Memory B cell (primary cell): Measurements from ENCODE around the gene CDK14.
"Not testable (repeated sequence)": the region's sequence is repeated elsewhere in the genome, so short reads cannot be mapped to it uniquely, and the experiment has no call there.

Experiments used
- ATAC-seq: fragments of 150-1000 bp; cut with Tn5 transposase; 2 replicates; pipeline ENCODE4 v1.10.0; 2021; ENCODE audit warnings: low read depth, mild to moderate bottlenecking, moderate library complexity
- DNase-seq, 2 donors: peaks; one replicate each; pipeline ENCODE4 v3.0.0; 2022; ENCODE audit warnings: low spot score in 2 of 2
- H3K27ac Mint-ChIP-seq: one replicate; pipeline ENCODE4 v1.8.0; 2022; ENCODE audit warnings: mild to moderate bottlenecking, moderate library complexity, mixed read lengths
- H3K27me3 Mint-ChIP-seq: one replicate; pipeline ENCODE4 v1.8.0; 2022; ENCODE audit warnings: mixed read lengths
- H3K36me3 Mint-ChIP-seq: one replicate; pipeline ENCODE4 v1.8.0; 2022; ENCODE audit warnings: mild to moderate bottlenecking, mixed read lengths
- H3K4me1 Mint-ChIP-seq: one replicate; pipeline ENCODE4 v1.8.0; 2022; ENCODE audit warnings: mixed read lengths
- H3K4me3 Mint-ChIP-seq: one replicate; pipeline ENCODE4 v1.8.0; 2022; ENCODE audit warnings: mild to moderate bottlenecking, moderate library complexity, mixed read lengths
- H3K9me3 Mint-ChIP-seq: one replicate; pipeline ENCODE4 v1.8.0; 2022; ENCODE audit warnings: mixed read lengths

The CDK14 gene

DNA sequence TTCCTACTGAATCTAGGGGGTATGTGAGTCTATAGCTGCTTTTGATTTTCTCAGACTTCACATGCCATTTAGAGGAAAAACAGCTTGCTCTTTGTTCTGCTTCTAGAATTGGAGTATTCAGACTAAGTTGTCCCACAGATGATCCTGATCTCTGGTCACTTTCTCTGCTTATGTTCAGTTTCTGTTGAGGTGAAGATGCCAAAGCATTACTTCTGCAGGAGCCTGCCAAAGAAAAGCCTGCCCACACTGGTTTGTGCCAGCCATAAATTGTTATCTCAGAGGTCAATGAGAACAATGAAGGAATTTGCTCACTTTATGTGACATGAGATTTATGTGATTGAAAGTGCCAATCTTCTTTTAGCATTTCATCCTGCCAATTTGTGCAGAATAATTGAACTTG lies 163.6 kb downstream of the CDK14 start:
- Mint-ChIP-seq H3K27me3 (no peaks in the 10 kb centered on the region), H3K4me1 (peaks cover 62% of the 10 kb centered on the region), H3K36me3 (peaks cover 32% of the 10 kb centered on the region), H3K27ac (peak overlapping the region; percentile 87), H3K9me3 (peaks cover 2% of the 10 kb centered on the region), H3K4me3 (no peak overlapping the region)
- DNase-seq (no peak), ATAC-seq (no peak)

DNA sequence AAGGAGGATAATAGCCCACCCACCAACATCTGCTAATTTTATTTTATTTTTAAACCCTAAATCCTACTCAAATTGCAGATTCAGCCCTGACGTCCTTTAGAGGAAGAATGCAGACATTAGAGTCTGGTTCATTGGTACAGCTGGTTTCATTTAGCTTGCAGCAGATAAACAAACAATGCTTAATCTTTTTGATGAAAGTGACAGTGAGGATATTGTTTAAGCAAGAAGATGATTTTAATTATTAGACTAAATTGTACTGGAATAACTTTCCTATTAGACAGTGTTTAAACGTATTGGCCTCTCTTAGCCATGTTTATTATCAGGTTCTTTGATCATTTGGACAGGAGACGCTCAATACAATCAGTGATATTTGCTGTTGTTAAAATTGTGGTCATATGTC lies 164.8 kb downstream of the CDK14 start:
- H3K9me3 Mint-ChIP-seq: peaks cover 3% of the 10 kb centered on the region
- no peaks in the 10 kb centered on the region for H3K27me3 Mint-ChIP-seq
- DNase-seq (no peak), ATAC-seq (no peak)
- peak overlapping the region; percentile 32 for H3K27ac Mint-ChIP-seq
- H3K4me1 Mint-ChIP-seq: peaks cover 62% of the 10 kb centered on the region
- peaks cover 36% of the 10 kb centered on the region for H3K36me3 Mint-ChIP-seq
- H3K4me3 Mint-ChIP-seq: no peak overlapping the region

DNA sequence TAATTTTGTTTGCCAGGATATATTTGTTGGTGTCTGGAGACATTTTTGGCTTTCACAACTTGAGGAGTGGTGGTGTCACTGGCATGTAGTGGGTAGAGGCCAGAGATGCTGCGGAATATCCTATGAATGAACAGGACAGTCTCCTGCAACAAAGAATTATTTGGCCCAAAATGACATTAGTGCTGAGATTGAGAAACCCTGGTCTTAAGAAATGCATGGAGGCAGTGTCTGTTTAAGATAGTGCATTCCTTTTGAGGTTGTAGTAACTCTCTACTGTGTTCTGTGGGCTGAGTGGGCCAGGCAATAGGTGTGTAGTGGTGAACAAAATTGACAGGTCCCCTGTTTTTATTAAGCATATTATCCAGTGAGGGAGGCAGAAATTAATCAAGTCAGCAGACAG lies 165.5 kb downstream of the CDK14 start:
- Mint-ChIP-seq H3K36me3 (peaks cover 40% of the 10 kb centered on the region), H3K4me3 (no peak overlapping the region), H3K27ac (peak overlapping the region; percentile 32), H3K4me1 (peaks cover 59% of the 10 kb centered on the region), H3K9me3 (peaks cover 3% of the 10 kb centered on the region), H3K27me3 (no peaks in the 10 kb centered on the region)
- DNase-seq (no peak), ATAC-seq (no peak)

DNA sequence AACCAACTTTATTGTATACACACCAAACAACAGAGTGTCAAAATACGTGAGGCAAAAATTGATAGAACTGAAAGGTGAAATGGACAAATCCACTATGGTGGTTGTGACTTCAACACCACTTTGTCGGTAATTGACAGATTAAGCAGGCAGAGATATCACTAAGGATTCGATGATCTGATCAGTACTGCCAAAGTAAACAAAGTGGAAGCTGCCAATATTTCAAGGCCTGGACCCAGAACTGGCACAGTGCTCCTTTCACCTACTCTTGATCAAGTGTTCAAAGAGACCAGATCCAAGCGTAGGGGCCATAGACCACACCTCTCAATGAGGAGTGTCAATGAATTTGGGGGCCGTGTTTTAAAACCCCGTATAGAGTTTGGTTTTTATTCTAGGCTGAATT lies 167.0 kb downstream of the CDK14 start:
- Mint-ChIP-seq H3K9me3 (peaks cover 4% of the 10 kb centered on the region), H3K4me3 (no peak overlapping the region), H3K27ac (peak overlapping the region; percentile 32), H3K4me1 (peaks cover 57% of the 10 kb centered on the region), H3K36me3 (peaks cover 40% of the 10 kb centered on the region), H3K27me3 (no peaks in the 10 kb centered on the region)
- ATAC-seq: no peak
- DNase-seq: no peak

DNA sequence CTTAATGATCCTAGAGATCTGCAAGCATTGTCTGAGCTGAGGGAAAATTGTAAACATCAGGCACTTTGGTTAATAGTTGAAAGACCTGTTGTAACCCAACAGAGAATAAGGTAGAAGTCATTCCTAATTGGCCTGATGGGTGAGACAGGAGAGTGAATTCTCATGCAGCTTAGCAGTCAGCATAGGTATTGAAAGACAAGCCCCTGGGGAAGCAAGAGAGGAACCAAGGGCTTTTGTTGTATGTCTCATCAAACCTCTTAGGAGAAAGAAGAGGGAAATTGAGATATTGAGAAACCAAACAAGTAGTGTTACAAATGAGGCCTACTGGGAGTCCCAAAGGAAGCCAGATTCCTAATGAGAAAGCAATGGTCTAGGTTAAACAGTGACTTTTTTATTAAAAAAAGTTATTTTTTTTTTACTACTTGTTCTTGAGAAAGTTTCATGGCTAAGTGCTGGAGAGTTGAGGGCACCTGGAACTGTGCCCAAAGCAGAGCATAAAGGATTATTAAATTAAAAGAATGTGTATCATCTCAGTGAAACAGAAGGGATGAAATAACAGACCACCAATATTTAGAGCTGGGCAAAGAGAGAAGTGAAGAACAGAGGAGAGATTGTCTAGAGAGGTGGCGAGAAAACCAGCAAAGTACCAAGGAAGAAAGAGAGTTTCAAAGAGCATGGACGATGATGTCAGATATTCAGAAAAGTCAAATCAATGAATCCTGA lies 168.9 kb downstream of the CDK14 start:
- Mint-ChIP-seq H3K9me3 (peaks cover 3% of the 10 kb centered on the region), H3K36me3 (peaks cover 48% of the 10 kb centered on the region), H3K27me3 (no peaks in the 10 kb centered on the region), H3K4me3 (no peak overlapping the region), H3K27ac (peak overlapping the region; percentile 32), H3K4me1 (peaks cover 45% of the 10 kb centered on the region)
- ATAC-seq: peak; percentile 41
- DNase-seq: no peak

DNA sequence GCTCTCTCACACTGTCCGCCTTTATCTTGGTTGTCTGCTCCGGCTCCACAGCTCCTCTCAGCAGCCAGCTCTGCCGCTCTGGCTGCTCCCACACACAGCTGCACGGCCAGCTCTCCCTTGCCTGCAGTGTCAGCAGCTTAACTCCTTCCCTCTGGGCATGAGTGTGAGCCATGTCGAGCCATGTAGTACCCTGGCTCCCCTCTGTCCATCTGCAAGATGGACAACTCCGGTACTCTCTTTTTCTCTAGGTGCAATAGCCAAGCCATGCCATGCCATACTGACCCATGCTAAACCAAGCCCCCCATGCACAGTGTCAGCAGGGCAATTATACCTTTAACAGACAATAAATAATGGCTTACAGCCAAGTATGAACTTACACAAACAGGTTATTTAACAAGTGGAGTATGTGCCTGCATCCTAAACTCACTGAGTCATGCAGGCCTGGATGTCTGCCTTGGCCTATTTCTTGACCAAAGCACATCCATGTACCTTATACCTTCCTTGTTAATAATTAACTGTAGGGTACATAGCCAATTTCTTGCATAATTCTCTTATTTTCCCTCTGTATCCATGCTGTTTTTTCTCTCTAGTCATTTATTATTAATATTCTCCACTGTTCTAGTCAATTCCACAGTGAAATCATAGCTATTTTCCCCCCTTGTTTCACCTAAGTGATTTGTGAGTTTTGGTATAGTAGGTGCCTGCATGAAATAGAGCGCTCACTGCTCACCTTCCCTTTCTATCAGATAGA lies 170.9 kb downstream of the CDK14 start:
- Mint-ChIP-seq H3K36me3 (peaks cover 57% of the 10 kb centered on the region), H3K27ac (peak overlapping the region; percentile 40), H3K27me3 (no peaks in the 10 kb centered on the region), H3K9me3 (peaks cover 13% of the 10 kb centered on the region), H3K4me3 (no peak overlapping the region), H3K4me1 (peaks cover 48% of the 10 kb centered on the region)
- ATAC-seq (no peak), DNase-seq (no peak)

DNA sequence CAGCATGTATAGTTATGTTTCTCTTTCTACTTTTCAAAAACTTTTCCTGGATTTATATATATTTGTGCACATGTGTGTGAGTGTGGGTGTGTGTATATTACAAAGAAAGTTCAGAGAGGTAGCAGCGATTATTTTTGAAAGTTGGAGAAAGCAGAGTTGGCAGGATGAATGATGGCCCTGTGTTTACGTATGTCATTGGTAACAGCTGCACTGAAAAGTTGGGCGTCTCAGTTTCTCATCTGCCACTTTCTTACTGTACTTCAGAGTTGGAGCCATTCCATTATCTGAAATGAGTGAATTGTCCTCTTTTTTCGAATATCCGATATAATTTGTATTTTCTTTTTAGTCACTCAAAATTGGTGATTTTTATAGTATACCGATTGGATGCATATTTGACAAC lies 172.2 kb downstream of the CDK14 start:
- H3K27ac Mint-ChIP-seq: peak overlapping the region; percentile 40
- peaks cover 47% of the 10 kb centered on the region for H3K4me1 Mint-ChIP-seq
- DNase-seq (no peak), ATAC-seq (no peak)
- peaks cover 14% of the 10 kb centered on the region for H3K9me3 Mint-ChIP-seq
- H3K4me3 Mint-ChIP-seq: no peak overlapping the region
- no peaks in the 10 kb centered on the region for H3K27me3 Mint-ChIP-seq
- H3K36me3 Mint-ChIP-seq: peaks cover 60% of the 10 kb centered on the region

DNA sequence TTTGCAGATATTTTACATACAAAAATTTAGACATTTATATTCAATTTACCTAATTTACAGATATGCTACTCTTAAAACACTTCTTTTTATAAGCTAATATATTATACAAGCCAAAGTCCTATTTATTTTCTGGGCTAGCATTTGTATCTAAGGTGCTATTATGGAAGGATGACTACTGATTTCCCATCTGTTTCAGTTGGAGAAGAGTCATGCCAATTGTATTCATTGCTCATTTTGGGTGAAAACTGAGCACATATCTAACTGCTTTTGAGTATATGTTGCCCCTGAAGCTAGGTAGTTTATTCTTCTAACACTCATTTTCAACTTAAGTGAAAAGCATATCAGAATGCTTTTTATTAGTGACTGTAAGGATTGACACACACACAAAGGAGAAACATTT lies 172.9 kb downstream of the CDK14 start:
- DNase-seq (no peak), ATAC-seq (no peak)
- Mint-ChIP-seq H3K27ac (no peak overlapping the region), H3K4me3 (no peak overlapping the region), H3K9me3 (peaks cover 14% of the 10 kb centered on the region), H3K27me3 (no peaks in the 10 kb centered on the region), H3K4me1 (peaks cover 45% of the 10 kb centered on the region), H3K36me3 (peaks cover 64% of the 10 kb centered on the region)

DNA sequence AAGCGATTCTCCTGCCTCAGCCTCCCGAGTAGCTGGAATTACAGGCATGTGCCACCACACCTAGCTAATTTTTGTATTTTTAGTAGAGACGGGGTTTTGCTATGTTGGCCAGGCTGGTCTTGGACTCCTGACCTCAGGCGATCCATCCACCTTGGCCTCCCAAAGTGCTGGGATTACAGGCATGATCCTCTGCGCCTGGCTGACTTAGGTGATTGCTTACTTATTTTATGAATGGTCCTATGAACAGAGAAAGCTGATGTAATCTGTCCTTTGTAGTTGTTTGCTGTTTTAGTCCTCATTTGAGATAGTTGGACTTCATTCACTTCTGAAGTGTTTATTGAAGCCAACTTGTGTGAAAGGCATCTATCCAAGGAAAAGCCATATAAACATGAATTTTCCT lies 173.4 kb downstream of the CDK14 start:
- peaks cover 41% of the 10 kb centered on the region for H3K4me1 Mint-ChIP-seq
- H3K27ac Mint-ChIP-seq, H3K4me3 Mint-ChIP-seq, ATAC-seq, H3K27me3 Mint-ChIP-seq, DNase-seq: not testable (repeated sequence)
- peaks cover 15% of the 10 kb centered on the region for H3K9me3 Mint-ChIP-seq
- peaks cover 63% of the 10 kb centered on the region for H3K36me3 Mint-ChIP-seq

DNA sequence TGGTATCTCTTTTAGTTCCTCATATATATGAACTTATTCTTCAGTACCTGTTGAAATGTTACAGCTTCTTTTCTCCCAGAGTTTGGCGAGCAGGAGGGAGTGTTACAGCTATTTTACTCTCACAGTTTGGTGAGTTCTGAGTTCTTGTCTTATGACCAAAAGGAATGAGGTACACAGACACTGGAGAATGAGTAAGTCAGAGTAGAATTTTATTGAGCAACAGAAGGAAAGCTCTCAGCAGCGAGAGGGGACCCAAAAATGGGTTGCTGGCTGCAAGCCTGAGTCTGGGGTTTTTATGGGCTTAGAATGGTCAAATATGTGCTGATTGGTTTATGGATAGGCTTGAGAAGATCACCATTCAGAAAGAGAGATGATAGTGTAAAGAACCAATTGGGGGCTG lies 175.2 kb downstream of the CDK14 start:
- Mint-ChIP-seq H3K4me1 (peaks cover 39% of the 10 kb centered on the region), H3K27ac (peak overlapping the region; percentile 74), H3K27me3 (no peaks in the 10 kb centered on the region), H3K9me3 (peaks cover 14% of the 10 kb centered on the region), H3K36me3 (peaks cover 62% of the 10 kb centered on the region), H3K4me3 (no peak overlapping the region)
- no peak for ATAC-seq
- DNase-seq: no peak

DNA sequence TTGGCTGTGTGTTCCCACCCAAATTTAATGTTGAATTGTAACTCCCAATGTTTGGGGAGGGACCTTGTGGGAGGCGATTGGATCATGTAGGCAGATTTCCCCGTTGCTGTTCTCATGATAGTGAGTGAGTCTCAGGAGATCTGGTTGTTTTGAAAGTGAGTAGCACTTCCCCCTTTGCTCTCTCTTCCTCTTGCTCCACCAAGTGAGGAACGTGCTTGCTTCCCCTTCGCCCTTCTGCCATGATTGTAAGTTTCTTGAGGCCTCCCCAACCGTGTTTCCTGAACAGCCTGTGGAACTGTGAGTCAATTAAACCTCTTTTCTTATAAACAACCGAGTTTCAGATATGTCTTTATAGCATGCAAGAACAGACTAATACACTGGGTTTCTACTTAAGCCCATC lies 176.3 kb downstream of the CDK14 start:
- ATAC-seq: peak; percentile 87
- DNase-seq: peak in 1 of 2 donors; percentile 22
- peaks cover 52% of the 10 kb centered on the region for H3K36me3 Mint-ChIP-seq
- no peaks in the 10 kb centered on the region for H3K27me3 Mint-ChIP-seq
- H3K9me3 Mint-ChIP-seq: peaks cover 14% of the 10 kb centered on the region
- peaks cover 29% of the 10 kb centered on the region for H3K4me1 Mint-ChIP-seq
- peak overlapping the region; percentile 6 for H3K4me3 Mint-ChIP-seq
- peak overlapping the region; percentile 68 for H3K27ac Mint-ChIP-seq

DNA sequence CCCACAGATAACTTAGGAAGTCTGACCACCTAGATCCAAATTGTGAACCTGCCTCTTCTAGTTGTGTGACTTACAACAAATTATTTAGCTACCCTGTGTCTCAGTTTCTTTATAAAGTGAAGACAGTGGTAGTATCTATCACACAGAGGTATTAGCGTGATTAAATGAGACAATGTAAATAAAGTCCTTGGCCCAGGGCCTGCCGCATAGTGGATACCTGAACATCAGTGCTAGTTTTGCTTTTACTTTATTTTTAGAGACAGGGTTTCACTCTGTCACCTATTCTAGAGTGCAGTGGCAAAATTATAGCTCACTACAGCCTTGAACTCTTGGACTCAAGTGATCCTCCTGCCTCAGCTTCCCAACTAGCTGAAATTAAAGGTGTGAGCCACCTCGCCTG lies 177.1 kb downstream of the CDK14 start:
- no peak overlapping the region for H3K4me3 Mint-ChIP-seq
- H3K27me3 Mint-ChIP-seq: no peaks in the 10 kb centered on the region
- H3K9me3 Mint-ChIP-seq: peaks cover 13% of the 10 kb centered on the region
- ATAC-seq: no peak
- peak overlapping the region; percentile 11 for H3K27ac Mint-ChIP-seq
- H3K36me3 Mint-ChIP-seq: peaks cover 45% of the 10 kb centered on the region
- DNase-seq: no peak
- peaks cover 25% of the 10 kb centered on the region for H3K4me1 Mint-ChIP-seq

DNA sequence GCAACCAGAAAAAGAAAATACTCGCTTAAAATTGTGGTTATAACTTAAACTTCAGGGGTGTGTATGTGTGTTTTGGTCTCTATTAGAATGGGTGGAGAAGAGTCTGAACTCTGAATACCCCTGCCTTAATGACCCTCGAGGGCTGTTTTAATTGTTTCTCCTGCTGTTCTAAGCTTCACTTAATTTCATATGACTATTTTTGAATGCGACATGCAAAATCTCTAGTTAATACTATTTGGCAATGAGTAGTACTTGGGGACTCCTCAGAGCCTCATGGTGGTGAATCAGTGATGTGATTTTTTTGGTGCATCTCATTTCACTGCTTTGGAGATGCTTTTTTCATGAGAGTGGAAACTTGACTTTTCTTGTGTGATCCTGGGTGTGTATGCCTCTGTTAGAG lies 178.6 kb downstream of the CDK14 start:
- peaks cover 13% of the 10 kb centered on the region for H3K9me3 Mint-ChIP-seq
- H3K27ac Mint-ChIP-seq: peak overlapping the region; percentile 53
- H3K27me3 Mint-ChIP-seq: no peaks in the 10 kb centered on the region
- H3K4me1 Mint-ChIP-seq: peaks cover 25% of the 10 kb centered on the region
- ATAC-seq: no peak
- DNase-seq: no peak
- no peak overlapping the region for H3K4me3 Mint-ChIP-seq
- peaks cover 37% of the 10 kb centered on the region for H3K36me3 Mint-ChIP-seq

DNA sequence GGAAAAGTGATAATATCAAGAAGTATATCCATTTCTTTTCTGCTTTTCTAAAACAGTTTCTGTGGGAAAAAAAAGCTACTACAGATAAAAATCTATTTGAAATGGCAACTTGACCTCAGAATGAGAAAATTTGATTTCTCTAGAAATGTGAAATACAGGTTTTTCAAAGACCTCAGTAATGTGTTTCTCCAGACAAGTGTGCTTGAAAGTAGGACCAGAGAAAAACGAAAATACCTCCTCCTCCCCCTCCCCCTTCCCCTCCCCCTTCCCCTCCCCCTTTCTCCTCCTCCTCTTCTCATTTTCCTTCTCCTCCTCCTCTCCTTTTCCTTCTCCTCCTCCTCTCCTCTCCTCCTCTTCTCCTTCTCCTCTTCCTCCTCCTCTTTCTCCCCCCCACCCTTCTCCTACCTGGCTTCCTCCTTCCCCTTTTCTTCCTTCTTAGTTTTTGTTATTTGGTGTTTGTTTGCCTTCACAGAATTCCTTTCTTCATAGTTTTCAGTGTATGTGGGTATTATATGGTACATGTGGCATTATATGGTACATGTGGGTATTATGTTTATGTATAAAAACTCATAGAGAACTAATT lies 179.4 kb downstream of the CDK14 start:
- no peak for DNase-seq
- no peaks in the 10 kb centered on the region for H3K27me3 Mint-ChIP-seq
- peaks cover 25% of the 10 kb centered on the region for H3K4me1 Mint-ChIP-seq
- H3K4me3 Mint-ChIP-seq: no peak overlapping the region
- no peak overlapping the region for H3K27ac Mint-ChIP-seq
- H3K9me3 Mint-ChIP-seq: peaks cover 13% of the 10 kb centered on the region
- no peak for ATAC-seq
- H3K36me3 Mint-ChIP-seq: peaks cover 36% of the 10 kb centered on the region
